ENCODE results near the gene STING1.
"Not testable (repeated sequence)": the region's sequence is repeated elsewhere in the genome, so short reads cannot be mapped to it uniquely, and the experiment has no call there.

The STING1 gene

GRCh38 chr5:139443831-139444453 is 38.6 kb downstream of the STING1 start:
- Histone ChIP-seq H3K27ac (no peak overlapping the region), H3K27me3 (ENCODE audit: insufficient read depth, low read depth) (0 out of 2 replicates have a peak, but pooled peaks cover 3% of the 10 kb centered on the region), H3K36me3 (ENCODE audit: insufficient read depth) (no peaks in the 10 kb centered on the region), H3K4me2 (no peak overlapping the region), H2AFZ (ENCODE audit: low read depth) (no peak overlapping the region), H3K4me3 (IDR thresholded peaks at IDR 0.05; ENCODE audit: insufficient read depth, low read depth, low read length) (no peak overlapping the region), H3K4me1 (ENCODE audit: low read depth, poor library complexity, severe bottlenecking) (peaks cover 7% of the 10 kb centered on the region), H4K20me1 (ENCODE audit: insufficient read depth) (no peaks in the 10 kb centered on the region), H3K79me2 (ENCODE audit: insufficient read depth, low read depth) (no peaks in the 10 kb centered on the region), H3K9ac (no peak overlapping the region)
- TF ChIP-seq, protein P1, sequence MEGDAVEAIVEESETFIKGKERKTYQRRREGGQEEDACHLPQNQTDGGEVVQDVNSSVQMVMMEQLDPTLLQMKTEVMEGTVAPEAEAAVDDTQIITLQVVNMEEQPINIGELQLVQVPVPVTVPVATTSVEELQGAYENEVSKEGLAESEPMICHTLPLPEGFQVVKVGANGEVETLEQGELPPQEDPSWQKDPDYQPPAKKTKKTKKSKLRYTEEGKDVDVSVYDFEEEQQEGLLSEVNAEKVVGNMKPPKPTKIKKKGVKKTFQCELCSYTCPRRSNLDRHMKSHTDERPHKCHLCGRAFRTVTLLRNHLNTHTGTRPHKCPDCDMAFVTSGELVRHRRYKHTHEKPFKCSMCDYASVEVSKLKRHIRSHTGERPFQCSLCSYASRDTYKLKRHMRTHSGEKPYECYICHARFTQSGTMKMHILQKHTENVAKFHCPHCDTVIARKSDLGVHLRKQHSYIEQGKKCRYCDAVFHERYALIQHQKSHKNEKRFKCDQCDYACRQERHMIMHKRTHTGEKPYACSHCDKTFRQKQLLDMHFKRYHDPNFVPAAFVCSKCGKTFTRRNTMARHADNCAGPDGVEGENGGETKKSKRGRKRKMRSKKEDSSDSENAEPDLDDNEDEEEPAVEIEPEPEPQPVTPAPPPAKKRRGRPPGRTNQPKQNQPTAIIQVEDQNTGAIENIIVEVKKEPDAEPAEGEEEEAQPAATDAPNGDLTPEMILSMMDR (conservative IDR thresholded peaks at IDR 0.05; ENCODE audit: low read depth, low read length), result no peak

DNA sequence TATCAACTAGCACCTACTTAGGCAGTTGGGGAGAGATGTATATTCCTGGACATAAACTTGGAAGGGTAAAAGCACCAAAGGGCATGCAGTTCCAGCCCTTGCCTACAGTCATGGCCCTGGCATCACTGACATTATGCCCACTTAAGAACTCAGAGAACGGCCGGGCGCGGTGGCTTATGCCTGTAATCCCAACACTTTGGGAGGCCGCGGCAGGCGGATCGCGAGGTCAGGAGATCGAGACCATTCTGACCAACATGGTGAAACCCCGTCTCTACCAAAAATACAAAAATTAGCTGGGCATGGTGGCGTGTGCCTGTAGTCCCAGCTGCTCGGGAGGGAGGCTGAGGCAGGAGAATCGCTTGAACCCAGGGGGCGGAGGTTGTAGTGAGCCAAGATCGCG is 42.1 kb downstream of the STING1 start:
- Histone ChIP-seq H2AFZ (ENCODE audit: low read depth) (peak overlapping the region; percentile 97; the same call in 1 of the 2 replicates), H3K4me1 (ENCODE audit: low read depth, poor library complexity, severe bottlenecking) (peaks cover 29% of the 10 kb centered on the region)
- not testable (repeated sequence) for H3K27ac ChIP-seq; H3K4me3 ChIP-seq (IDR thresholded peaks at IDR 0.05; ENCODE audit: insufficient read depth, low read depth, low read length); H3K36me3 ChIP-seq (ENCODE audit: insufficient read depth); H3K4me2 ChIP-seq; H4K20me1 ChIP-seq (ENCODE audit: insufficient read depth); H3K27me3 ChIP-seq (ENCODE audit: insufficient read depth, low read depth); H3K79me2 ChIP-seq (ENCODE audit: insufficient read depth, low read depth); H3K9ac ChIP-seq

DNA sequence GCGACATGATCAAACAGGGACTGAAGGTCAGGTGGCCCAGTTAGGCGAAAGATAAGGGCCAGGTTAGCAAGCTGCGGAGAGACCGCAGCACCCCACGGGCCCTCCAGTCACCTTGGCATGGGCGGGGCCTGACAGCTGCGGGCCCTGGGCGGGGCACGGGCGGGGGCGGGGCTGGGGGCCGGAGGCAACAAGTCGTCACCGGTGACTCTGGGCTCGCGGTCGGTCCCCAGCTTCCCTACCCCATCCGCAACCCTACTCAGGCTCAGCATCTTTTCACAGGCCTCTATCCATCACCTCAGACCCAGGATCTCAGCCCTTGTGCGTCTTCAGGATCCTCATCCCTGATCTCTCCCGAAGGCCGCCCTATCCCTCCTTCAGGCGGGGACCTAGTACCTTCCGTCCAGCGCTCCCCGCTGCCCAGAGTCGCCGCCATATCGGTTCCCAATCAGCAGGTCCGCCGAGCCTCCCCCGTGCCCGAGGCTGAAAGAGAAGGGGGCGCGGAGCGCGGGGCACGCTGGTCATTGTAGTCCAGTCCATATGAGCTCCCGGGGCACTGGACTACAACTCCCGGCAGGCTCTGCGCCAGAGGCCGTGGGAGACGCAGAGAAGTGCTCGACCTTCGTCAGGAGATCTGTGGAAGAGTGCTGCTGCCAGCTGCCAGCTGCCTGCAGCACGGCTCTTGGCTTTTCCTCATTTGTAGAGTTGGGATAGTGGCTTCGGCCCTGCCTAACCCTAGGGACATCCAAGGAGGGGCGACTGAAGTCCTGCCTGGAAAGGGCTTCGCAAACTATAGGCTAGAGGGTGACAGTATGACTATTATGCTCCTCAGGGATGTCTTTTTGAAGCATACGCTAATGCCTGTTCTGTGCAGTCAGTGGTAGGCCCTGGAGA is 43.3 kb downstream of the STING1 start, which contains the start of gene DNAJC18:
Gene DNAJC18 (minus strand): TSS at position 513 of the 891 bp plus-strand sequence. CDS start 80 bp downstream, at position 433.
- Histone ChIP-seq H3K27ac (peak within 1 kb of the TSS; percentile 90), H3K27me3 (ENCODE audit: insufficient read depth, low read depth) (no peaks in the 10 kb centered on the region), H3K36me3 (ENCODE audit: insufficient read depth) (no peaks in the 10 kb centered on the region), H3K4me3 (IDR thresholded peaks at IDR 0.05; ENCODE audit: insufficient read depth, low read depth, low read length) (no peak within 1 kb of the TSS), H3K9ac (peak within 1 kb of the TSS; percentile 91), H4K20me1 (ENCODE audit: insufficient read depth) (no peaks in the 10 kb centered on the region), H3K4me1 (ENCODE audit: low read depth, poor library complexity, severe bottlenecking) (peaks cover 29% of the 10 kb centered on the region), H2AFZ (ENCODE audit: low read depth) (peak within 1 kb of the TSS; percentile 97), H3K79me2 (ENCODE audit: insufficient read depth, low read depth) (no peaks in the 10 kb centered on the region), H3K4me2 (peak within 1 kb of the TSS; percentile 100)
- TF ChIP-seq, protein P1 (conservative IDR thresholded peaks at IDR 0.05; ENCODE audit: low read depth, low read length), result no peak

DNA sequence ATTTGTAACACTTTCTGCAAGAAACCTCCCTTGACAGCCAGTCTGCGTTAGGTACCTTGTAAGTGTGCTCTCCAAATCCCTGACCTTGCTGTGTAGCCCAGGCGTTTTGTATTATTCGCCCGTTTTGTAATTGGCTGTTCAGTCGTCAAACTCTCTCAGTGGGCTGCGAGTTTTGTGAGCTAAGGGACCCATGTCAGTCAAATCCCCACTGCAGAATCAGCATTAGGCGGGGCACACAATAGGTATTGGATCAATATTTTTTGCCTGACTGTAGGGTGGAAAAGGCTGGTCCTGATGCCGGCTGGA is 43.9 kb downstream of the STING1 start:
- Histone ChIP-seq H4K20me1 (ENCODE audit: insufficient read depth) (no peaks in the 10 kb centered on the region), H3K4me1 (ENCODE audit: low read depth, poor library complexity, severe bottlenecking) (peaks cover 29% of the 10 kb centered on the region), H3K36me3 (ENCODE audit: insufficient read depth) (no peaks in the 10 kb centered on the region), H3K79me2 (ENCODE audit: insufficient read depth, low read depth) (no peaks in the 10 kb centered on the region), H3K4me3 (IDR thresholded peaks at IDR 0.05; ENCODE audit: insufficient read depth, low read depth, low read length) (no peak overlapping the region), H3K27me3 (ENCODE audit: insufficient read depth, low read depth) (no peaks in the 10 kb centered on the region), H3K4me2 (peak overlapping the region; percentile 100), H3K9ac (no peak overlapping the region; the same call in 1 of the 2 replicates), H2AFZ (ENCODE audit: low read depth) (peak overlapping the region; percentile 97), H3K27ac (no peak overlapping the region)
- TF ChIP-seq, protein P1 (conservative IDR thresholded peaks at IDR 0.05; ENCODE audit: low read depth, low read length), result no peak
